GM13976 (cell line): ENCODE measurements around the gene PTTG1IP.

Source experiments
- DNase-seq: peaks from one replicate; pipeline ENCODE4 v3.0.0; 2012; ENCODE audit warnings: low spot score
- in situ Hi-C: fragments of 300-500 bp; cut with MboI; formaldehyde crosslinking; loops from one replicate; pipeline ENCODE4 v1.12.0; 2022; ENCODE audit warnings: low sequenced_read_pairs, mixed read lengths, inconsistent platforms; ENCODE audit not compliant: unreplicated experiment
- TF ChIP-seq, protein P1 (sequence below): IDR thresholded peaks from 2 replicates; pipeline ENCODE4 v1.5.1; 2012; ENCODE audit warnings: borderline replicate concordance, mild to moderate bottlenecking; ENCODE audit not compliant: insufficient read depth; ENCODE audit errors: extremely low read depth, missing control alignments, control extremely low read depth

Gene PTTG1IP

GRCh38 chr21:44868707-44869106 lies 4.8 kb downstream of the PTTG1IP start:
- in situ Hi-C loops: no loop called here
- TF ChIP-seq, protein P1, sequence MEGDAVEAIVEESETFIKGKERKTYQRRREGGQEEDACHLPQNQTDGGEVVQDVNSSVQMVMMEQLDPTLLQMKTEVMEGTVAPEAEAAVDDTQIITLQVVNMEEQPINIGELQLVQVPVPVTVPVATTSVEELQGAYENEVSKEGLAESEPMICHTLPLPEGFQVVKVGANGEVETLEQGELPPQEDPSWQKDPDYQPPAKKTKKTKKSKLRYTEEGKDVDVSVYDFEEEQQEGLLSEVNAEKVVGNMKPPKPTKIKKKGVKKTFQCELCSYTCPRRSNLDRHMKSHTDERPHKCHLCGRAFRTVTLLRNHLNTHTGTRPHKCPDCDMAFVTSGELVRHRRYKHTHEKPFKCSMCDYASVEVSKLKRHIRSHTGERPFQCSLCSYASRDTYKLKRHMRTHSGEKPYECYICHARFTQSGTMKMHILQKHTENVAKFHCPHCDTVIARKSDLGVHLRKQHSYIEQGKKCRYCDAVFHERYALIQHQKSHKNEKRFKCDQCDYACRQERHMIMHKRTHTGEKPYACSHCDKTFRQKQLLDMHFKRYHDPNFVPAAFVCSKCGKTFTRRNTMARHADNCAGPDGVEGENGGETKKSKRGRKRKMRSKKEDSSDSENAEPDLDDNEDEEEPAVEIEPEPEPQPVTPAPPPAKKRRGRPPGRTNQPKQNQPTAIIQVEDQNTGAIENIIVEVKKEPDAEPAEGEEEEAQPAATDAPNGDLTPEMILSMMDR: no peak

DNA sequence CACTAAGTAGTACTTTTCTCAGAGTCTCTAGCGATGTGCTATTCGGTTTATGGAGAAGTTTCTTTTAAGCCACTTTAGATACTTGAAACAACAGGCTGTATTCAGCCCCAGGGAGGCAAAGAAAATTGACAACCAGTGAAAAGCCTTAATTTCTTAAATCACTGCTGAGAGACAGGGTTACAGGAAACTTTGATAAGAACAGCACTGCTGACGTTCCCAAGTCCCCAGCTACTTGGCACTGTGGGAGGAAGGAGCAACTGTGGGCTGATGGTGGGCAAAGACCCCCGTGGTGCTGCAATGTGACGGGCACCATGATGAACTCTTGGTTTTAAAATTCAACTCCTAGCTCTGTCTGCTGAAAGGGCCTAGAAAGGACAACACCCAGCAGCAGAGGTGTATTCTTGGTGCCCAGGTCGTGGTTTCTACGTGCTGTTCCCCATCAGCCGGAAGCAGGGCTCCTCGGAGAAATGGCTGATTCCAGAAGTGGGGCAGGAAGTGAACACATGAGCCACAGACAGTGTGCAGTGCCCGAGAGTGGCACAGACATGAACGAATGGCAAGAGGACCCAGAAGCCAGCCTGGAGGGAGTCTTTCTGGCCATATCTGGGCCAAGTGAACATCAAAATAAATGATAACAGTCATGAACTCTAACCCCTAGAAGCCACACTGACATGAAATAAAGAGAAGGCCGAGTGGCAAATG lies 5.3 kb downstream of the PTTG1IP start:
- TF ChIP-seq, protein P1: no peak
- in situ Hi-C loops: no loop called here
- no peak for DNase-seq

More at GRCh38 chr21:44868707-44869106, 4.8 kb downstream of the PTTG1IP start:
- DNase-seq: no peak

- TF ChIP-seq, protein P1: no peak
- no peak for DNase-seq
- in situ Hi-C loops: no loop called here
Observed at GRCh38 chr21:44867464-44867863, 6.0 kb downstream of the PTTG1IP start.

GRCh38 chr21:44866780-44867179 lies 6.7 kb downstream of the PTTG1IP start:
- TF ChIP-seq, protein P1: no peak
- DNase-seq: no peak
- in situ Hi-C loops: no loop called here

- DNase-seq: no peak
- in situ Hi-C loops: no loop called here
- TF ChIP-seq, protein P1: no peak
Observed at GRCh38 chr21:44865561-44866280, 7.8 kb downstream of the PTTG1IP start.

DNA sequence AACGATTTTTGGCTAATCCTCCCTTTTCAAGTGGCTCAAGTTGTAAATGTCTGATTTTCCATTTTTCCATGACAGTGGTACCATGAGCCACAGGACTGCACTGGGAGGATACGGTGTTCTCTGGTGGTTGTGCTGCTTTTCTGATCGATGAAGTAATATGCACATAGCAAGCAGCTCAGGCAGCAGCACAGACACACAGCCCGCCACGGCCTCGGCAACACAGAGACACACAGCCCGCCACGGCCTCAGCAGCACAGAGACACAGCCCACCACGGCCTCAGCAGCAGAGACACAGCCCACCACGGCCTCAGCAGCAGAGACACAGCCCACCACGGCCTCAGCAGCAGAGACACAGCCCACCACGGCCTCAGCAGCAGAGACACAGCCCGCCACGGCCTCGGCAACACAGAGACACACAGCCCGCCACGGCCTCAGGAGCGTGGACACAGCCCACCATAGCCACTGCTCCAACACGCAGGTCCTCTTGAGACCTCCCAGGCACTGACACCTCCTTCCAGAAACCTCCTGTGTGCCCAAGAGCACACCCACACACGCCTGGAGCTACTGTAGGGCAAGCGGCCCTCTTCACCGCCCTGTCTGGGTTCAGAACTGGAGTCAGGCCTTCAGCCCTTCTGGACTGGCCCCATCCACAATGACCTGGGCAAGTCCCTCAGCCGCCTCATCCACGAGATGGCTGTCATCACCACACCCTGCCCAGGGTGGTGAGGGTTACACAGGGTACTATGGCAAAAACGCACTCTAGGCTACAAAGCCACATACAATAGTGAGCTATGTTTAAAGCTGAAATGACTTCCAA lies 10.4 kb downstream of the PTTG1IP start:
- TF ChIP-seq, protein P1: no peak
- in situ Hi-C loops: no loop called here
- DNase-seq: no peak
